ENCODE results near the gene PCDHB12.
A peak's percentile ranks its signal among the peaks of the same experiment; 100 is the strongest.
"Not testable (repeated sequence)": the region's sequence is repeated elsewhere in the genome, so short reads cannot be mapped to it uniquely, and the experiment has no call there.

PCDHB12 gene

GRCh38 chr5:141201646-141202045 is 6.9 kb upstream of the PCDHB12 start:
- DNase-seq = not testable (repeated sequence)

- not testable (repeated sequence) for DNase-seq
Observed at GRCh38 chr5:141210281-141210680, 1.8 kb downstream of the PCDHB12 start.

- DNase-seq = not testable (repeated sequence)
Observed at GRCh38 chr5:141210849-141211248, 2.3 kb downstream of the PCDHB12 start.

GRCh38 chr5:141213656-141214339 is 5.3 kb downstream of the PCDHB12 start, which contains the start of gene PCDHB13:
PCDHB13 (plus strand) TSS chr5:141213919; CDS start chr5:141214124, 205 bp downstream.
- DNase-seq = peak in 21 of 56 donors; percentile 3 to 26 (median 13)

- DNase-seq = not testable (repeated sequence)
Observed at GRCh38 chr5:141214583-141214982, 6.1 kb downstream of the PCDHB12 start.

GRCh38 chr5:141215504-141215903 is 7.0 kb downstream of the PCDHB12 start:
- DNase-seq = not testable (repeated sequence)

- DNase-seq = not testable (repeated sequence)
Observed at GRCh38 chr5:141216035-141216434, 7.5 kb downstream of the PCDHB12 start.

GRCh38 chr5:141223112-141223783 is 14.7 kb downstream of the PCDHB12 start, which contains the start of gene PCDHB14:
PCDHB14 (plus strand) TSS chr5:141223343; CDS start chr5:141223506, 163 bp downstream.
- peak in 1 of 56 donors; percentile 4 for DNase-seq

- DNase-seq = not testable (repeated sequence)
Observed at GRCh38 chr5:141224844-141225243, 16.3 kb downstream of the PCDHB12 start.

- not testable (repeated sequence) for DNase-seq
Observed at GRCh38 chr5:141225421-141225820, 16.9 kb downstream of the PCDHB12 start.

GRCh38 chr5:141234109-141234667 is 25.7 kb downstream of the PCDHB12 start:
- DNase-seq = no peak

- DNase-seq = not testable (repeated sequence)
Observed at GRCh38 chr5:141235922-141236321, 27.4 kb downstream of the PCDHB12 start.

GRCh38 chr5:141236516-141237313 is 28.2 kb downstream of the PCDHB12 start:
- no peak for DNase-seq

- DNase-seq = no peak
Observed at GRCh38 chr5:141241496-141241895, 33.0 kb downstream of the PCDHB12 start.

GRCh38 chr5:141245250-141245717 is 36.8 kb downstream of the PCDHB12 start, which contains the start of gene PCDHB15:
PCDHB15 (plus strand) TSS chr5:141245395; CDS start chr5:141245579, 184 bp downstream.
- peak in 19 of 56 donors; percentile 1 to 44 (median 14) for DNase-seq

- not testable (repeated sequence) for DNase-seq
Observed at GRCh38 chr5:141246971-141247370, 38.5 kb downstream of the PCDHB12 start.

- not testable (repeated sequence) for DNase-seq
Observed at GRCh38 chr5:141247434-141247833, 38.9 kb downstream of the PCDHB12 start.

GRCh38 chr5:141250576-141250975 is 42.1 kb downstream of the PCDHB12 start:
- no peak for DNase-seq

GRCh38 chr5:141258464-141258863 is 49.9 kb downstream of the PCDHB12 start:
- DNase-seq = no peak

GRCh38 chr5:141258948-141259347 is 50.4 kb downstream of the PCDHB12 start:
- no peak for DNase-seq
